Stimulated activated CD8-positive, alpha-beta memory T cell treated with anti-CD3 and anti-CD28 coated beads, Interleukin-2, amount 100 ng/mL, for 48 hours (primary cell): ENCODE data around the gene ZAR1L.

Experiments used
- DNase-seq, 2 donors: peaks; one replicate each; pipeline ENCODE4 v3.0.0-alpha.2; 2020; ENCODE audit warnings: low read depth in 2 of 2

The ZAR1L gene

GRCh38 chr13:32302461-32302860 lies 12.7 kb downstream of the ZAR1L start:
- DNase-seq = no peak

DNA sequence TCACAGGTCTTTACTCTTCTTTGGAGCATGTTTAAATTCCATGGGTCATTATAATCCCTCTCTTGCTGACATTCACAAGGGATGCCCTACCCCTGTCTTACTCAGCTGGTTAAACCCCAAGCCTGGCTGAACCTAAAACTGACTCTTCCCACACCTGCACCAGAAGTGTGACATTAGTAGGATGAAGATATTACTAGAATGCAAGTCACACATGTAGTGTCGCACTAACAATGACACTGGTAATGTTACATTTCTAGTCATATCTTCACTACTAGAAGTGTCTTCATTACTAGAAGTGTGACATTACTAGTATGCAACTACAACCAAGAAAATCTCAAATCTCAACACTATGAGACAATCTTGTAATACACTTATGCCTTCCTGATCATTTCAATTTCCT lies 14.2 kb downstream of the ZAR1L start:
- DNase-seq = no peak

DNA sequence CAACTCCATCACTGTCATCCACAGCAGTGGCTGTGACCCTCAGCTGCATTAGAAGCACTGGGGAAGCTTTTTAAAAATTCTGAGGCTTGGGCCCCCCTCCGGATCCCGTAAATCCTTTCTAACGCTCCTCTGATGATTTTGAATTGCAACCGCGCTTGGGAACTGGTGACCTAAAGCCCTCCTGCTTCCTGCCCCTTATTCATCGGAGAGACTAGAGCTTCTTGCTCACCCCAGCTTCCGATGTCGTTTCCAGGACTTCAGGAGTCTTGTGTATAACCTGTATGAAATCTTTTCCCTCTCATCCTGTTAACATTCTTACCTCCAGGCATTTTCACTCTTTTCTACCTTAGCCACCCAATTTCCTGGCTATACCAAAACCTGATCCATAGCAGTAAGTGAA lies 14.8 kb downstream of the ZAR1L start:
- no peak for DNase-seq

DNA sequence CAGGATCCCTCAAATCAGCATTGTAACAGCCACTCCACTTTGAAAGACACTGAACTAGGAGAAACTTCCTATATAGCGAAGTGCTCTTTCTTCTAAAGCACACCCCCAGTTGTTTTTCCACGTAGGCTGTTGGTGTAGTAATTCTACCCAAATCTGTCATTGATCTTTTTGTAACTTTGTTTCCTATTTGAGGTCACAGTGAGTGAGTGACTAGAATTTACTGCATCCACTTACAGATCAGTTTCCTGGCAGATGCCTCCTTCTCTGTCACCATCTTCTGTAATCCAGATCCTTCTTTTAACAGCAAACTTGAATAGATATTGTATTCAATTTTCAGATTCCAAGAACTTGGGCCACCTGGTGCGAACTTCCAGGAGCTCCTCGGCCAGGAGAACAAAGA lies 15.3 kb downstream of the ZAR1L start:
- no peak for DNase-seq

- DNase-seq = no peak
Measured at GRCh38 chr13:32298695-32299094, 16.5 kb downstream of the ZAR1L start.

- no peak for DNase-seq
Measured at GRCh38 chr13:32297206-32297605, 18.0 kb downstream of the ZAR1L start.

DNA sequence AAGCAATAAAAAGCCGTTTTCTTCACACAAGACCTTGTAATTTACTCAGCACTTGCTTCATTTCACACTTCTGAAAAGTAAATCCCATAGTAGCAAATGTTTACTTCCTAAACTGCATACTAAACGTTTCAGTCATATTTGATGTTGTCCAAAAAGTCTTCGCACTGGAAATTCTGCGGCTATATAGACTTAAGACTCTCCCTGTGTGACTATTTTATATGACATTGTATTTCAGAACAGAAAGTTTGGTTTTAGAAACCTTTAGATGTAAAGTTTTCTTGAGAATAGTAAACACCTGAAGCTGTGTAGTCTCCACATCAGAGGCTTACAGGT lies 29.6 kb downstream of the ZAR1L start:
- no peak for DNase-seq

- DNase-seq = no peak
Measured at GRCh38 chr13:32284927-32285632, 30.1 kb downstream of the ZAR1L start.

- no peak for DNase-seq
Measured at GRCh38 chr13:32282096-32282711, 33.0 kb downstream of the ZAR1L start.

GRCh38 chr13:32281096-32281495 lies 34.1 kb downstream of the ZAR1L start:
- DNase-seq = no peak

DNA sequence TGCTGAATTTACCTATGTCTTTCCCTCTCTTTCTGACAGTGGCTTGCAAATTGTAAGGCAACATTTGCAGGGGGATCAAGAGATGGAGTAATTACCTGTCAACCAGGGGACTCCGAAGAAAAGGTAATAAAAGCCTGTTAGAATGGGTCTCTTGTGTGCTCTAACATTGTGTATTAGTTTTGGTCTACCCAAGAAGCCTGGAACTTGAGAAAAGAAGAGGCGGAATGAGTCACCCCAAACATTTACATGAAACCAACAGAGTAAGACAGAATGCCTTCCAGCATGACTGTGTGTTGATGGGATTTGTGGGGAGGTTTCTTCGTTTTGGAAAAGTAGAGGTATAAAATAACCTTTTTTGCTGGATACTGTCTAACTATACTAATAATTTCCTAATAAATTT lies 36.7 kb downstream of the ZAR1L start:
- DNase-seq = no peak

DNA sequence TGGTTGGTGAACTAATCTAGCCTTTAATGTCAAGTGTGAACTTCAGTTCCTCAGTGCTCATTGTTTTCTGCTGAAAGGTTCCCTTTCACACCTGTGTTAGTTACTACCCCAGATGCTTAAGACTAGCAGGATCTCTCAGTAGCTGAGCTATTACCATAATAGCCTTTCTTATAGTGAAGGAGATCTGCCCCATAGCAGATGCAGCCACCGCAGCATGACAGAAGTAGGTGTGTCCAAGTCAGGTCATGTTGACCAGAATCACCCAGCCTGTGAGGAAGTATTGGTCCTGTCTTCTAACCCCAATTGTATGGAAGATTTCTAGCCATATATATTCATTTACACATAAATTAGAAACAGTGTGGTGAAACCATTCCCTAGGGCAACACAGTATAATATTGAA lies 37.3 kb downstream of the ZAR1L start:
- DNase-seq = no peak

DNA sequence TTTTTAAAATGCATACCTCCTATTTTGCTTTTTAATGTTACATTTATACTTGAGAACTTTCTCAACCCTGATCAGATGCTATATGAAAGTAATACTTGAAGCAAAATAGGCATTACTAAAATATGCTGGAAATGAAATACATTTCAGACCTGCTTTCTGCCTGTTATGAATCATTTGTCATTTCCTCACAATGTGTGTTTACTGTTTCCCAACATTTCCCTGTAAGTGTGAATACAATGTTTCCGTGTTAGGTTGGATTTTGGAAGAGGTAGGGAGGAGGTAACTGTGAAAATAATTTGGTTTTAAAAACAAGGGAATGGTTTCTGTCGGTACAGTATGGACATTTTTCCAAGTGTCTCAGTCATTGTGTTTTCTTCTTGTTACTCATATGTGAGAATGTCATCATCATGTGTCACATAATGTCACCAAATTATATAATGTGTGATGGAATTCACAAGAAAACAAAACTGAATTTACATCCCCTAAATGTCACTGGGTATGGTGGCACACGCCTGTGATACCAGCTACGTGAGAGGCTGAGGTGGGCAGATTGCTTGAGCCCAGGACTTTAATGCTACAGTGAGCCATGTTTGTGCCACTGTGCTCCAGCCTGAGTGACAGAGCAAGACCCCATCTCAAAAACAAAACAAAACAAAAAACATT lies 43.0 kb downstream of the ZAR1L start:
- DNase-seq = no peak

GRCh38 chr13:32267836-32268439 lies 47.2 kb downstream of the ZAR1L start:
- peak; percentile 7 to 34 for DNase-seq

DNA sequence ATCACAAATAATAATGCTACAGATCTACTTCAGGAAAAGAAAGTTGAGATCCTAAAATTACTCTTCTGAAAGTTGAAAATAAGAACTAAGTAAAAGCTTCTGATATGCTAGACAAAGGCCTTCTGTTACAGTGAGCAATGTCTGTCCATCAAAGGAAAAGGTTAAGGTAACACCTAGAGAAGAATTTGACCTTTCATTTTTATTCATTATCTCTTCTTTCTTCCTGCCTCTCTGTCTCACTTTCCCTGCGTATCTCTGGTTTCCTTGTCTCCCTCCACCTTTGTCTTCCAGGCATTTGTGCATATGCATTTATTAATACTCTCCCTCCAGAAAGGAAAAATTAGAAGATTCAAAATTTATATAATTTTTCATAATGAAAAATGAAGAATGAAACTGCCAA lies 49.0 kb downstream of the ZAR1L start:
- no peak for DNase-seq

GRCh38 chr13:32265726-32266125 lies 49.4 kb downstream of the ZAR1L start:
- no peak for DNase-seq

DNA sequence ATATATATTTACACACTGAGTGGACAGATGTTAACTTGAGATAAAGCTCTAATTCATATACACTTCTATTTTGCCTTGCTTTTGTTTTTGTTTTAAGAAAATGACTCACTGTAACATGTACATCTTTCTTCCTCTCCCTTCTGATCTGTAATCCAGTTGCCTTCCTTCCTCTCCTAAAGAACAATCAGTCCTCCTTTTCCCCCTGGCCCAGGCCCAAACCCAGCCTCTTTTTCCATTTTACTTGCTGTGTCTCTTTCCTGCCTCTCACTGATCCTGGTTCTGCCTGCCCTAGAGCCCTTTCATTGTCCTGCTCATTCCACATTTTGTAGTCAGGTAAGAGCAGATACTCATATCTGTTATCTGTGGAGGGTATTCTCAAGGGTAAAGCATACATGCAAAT lies 50.8 kb downstream of the ZAR1L start:
- no peak for DNase-seq

DNA sequence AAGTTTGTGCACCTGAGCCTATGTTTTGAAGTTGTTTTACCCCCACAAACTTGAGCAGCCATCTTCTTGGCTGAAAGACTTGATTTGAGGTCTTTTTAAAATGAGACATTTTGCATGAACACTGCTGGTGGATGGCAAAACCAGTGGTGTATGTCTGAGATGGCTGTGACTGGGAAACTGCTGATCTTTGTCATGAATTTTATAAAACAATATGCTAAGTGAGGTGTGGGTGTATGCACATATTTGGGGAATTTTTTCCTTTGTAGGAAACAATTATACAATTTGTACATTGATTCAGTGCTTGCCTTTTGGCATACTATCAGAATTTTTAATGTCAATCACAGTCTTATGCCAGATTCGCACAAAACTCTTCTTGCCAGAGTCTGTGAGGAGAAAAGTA lies 52.5 kb downstream of the ZAR1L start:
- DNase-seq = no peak

- DNase-seq = no peak
Measured at GRCh38 chr13:32262165-32262564, 53.0 kb downstream of the ZAR1L start.

GRCh38 chr13:32261567-32261966 lies 53.6 kb downstream of the ZAR1L start:
- DNase-seq = no peak

GRCh38 chr13:32259116-32259515 lies 56.0 kb downstream of the ZAR1L start:
- no peak for DNase-seq

- no peak for DNase-seq
Measured at GRCh38 chr13:32257649-32258048, 57.5 kb downstream of the ZAR1L start.

DNA sequence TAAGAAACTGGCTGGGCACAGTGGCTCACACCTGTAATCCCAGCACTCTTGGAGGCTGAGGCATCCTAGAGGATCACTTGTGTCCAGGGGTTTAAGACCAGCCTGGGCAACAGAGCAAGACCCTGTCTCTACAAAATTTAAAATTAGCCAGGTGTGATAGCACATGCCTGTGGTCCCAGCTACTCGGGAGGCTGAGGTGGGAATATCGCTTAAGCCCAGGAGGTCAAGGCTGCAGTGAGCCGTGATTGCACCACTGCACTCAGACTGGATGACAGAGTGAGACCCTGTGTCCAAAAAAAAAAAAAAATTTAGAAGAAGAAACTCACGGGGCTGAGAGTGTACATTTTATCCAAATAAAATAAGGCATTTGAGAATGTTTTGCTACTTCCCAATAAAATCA lies 58.9 kb downstream of the ZAR1L start:
- DNase-seq = no peak
